Stomach smooth muscle (tissue), 2 donors: ENCODE measurements around the gene USP14.
"Not testable (repeated sequence)": the region's sequence is repeated elsewhere in the genome, so short reads cannot be mapped to it uniquely, and the experiment has no call there.

ENCODE experiments used
- H3K27ac ChIP-seq: one replicate; pipeline ENCODE4 v1.7.0; 2013; ENCODE audit warnings: mild to moderate bottlenecking, low read length, inconsistent platforms
- H3K27me3 ChIP-seq, 2 donors: one replicate each; pipeline ENCODE4 v1.7.0; 2013; ENCODE audit warnings: low read length in 2 of 2; ENCODE audit not compliant: insufficient read depth in 2 of 2, control insufficient read depth in 1 of 2
- H3K36me3 ChIP-seq, 2 donors: one replicate each; pipeline ENCODE4 v1.7.0; 2013; ENCODE audit warnings: low read length in 2 of 2; ENCODE audit not compliant: control insufficient read depth in 2 of 2, insufficient read depth in 2 of 2
- H3K4me1 ChIP-seq: one replicate; pipeline ENCODE4 v1.7.0; 2013; ENCODE audit warnings: low read length; ENCODE audit not compliant: control insufficient read depth, insufficient read depth
- H3K4me3 ChIP-seq, 2 donors: one replicate each; pipeline ENCODE4 v1.7.0; 2013; ENCODE audit warnings: low read length in 2 of 2
- H3K9ac ChIP-seq, 2 donors: one replicate each; pipeline ENCODE4 v1.7.0; 2013; ENCODE audit warnings: low read length in 2 of 2, mild to moderate bottlenecking in 1 of 2
- H3K9me3 ChIP-seq, 2 donors: one replicate each; pipeline ENCODE4 v1.7.0; 2013; ENCODE audit warnings: low read length in 2 of 2; ENCODE audit not compliant: control insufficient read depth in 2 of 2
- donor health status: healthy.
- donor health status: Pancreatic carcinoma.

The USP14 gene

DNA sequence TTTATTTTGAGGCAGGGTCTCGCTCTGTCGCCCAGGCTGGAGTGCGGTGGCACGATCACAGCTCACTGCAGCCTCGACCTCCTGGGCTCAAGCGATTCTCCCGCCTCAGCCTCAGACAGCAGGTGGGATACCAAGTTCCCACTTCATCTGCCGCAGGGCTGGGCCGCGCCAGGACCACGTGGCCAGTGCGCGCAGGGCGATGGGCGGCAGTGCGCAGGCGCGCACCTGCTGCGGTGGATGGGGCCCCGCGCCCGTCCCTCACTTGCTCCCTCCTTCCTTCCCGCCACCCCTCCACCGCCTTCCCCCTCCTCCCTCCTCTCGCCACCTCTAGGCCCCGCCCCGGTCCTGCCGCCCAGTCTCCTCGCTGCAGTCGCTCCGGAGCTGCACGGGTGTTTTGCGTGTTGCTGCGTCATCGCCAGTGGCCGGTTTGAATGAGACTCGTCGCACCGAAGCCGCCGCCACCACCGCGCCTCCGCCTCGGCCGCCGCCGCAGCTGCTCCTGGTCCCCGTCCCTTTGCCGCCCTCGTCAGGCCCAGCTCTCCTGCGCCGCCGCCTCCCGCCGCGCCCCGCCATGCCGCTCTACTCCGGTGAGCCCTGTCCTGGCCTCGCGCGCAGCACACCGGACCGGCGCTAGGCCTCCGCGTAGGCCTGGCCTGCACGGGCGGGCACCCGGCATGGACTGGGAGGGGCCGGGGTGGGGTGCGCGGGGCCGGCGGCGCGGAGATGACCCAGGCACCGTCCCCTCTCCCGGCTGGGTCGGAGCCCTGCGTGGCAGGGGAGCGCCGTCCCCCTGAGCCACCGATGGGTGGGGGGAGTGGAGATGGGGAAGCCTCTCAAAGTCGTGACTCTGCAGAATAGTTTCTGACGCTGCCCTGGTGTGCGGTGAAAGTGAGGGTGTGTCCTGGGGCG, at the start of gene USP14:
USP14 (plus strand) TSS at position 430 of the 909 bp plus-strand sequence; CDS start at position 572, 142 bp downstream.
- H3K36me3 ChIP-seq, result no peaks in the 10 kb centered on the region
- H3K27me3 ChIP-seq, result no peaks in the 10 kb centered on the region
- H3K9me3 ChIP-seq, result no peaks in the 10 kb centered on the region
- peak within 1 kb of the TSS; percentile 65 to 89 for H3K4me3 ChIP-seq
- H3K9ac ChIP-seq, result peak within 1 kb of the TSS; percentile 54 to 84
- H3K4me1 ChIP-seq, result peaks cover 5% of the 10 kb centered on the region
- peak within 1 kb of the TSS; percentile 72 for H3K27ac ChIP-seq

DNA sequence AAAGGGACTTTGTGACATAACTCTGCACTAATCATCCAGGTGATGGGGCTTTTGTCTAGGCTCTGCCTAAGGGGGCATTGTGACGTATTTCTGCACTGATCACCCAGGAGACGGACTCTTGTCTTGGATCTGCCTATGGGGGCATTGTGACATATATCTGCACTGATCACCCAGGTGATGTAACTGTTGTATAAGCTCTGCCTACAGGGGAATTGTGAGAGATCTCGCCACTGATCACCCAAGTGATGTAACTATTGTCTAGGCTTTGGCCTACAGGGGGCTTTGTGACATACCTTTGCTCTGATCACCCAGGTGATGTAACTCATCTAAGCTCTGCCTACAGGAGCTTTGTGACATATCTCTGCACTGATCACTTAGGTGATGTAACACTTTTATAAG, 49.7 kb upstream of the USP14 start:
- not testable (repeated sequence) for H3K9me3 ChIP-seq, H3K4me1 ChIP-seq

DNA sequence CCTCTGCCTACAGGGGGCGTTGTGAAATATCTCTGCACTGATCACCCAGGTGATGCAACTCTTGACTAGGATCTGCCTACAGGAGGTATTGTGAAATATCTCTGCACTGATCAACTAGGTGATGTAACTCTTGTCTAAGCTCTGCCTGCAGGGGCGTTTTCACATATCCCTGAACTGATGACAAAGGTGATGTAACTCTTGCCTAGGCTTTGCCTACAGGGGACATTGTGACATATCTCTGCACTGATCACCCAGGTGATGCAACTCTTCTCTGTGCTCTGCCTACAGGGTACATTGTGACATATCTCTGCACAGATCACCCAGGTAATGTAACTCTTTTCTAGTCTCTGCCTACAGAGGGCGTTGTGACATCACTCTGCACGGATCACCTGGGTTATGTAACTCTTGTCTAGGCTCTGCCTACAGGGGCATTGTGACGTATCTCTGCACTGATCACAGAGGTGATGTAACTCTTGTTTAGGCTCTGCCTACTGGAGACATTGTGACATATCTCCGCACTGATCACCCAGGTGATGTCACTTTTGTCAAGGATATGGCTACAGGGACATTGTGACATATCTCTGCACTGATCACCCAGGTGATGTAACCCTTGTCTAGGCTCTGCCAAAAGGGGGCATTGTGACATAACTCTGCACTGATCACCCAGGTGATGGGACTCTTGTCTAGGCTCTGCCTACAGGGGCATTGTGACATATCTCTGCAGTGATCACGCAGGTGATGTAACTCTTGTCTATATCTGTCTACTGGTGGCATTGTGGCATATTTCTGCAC, 49.0 kb upstream of the USP14 start:
- H3K36me3 ChIP-seq, H3K4me3 ChIP-seq, H3K9me3 ChIP-seq, H3K4me1 ChIP-seq, H3K9ac ChIP-seq, H3K27me3 ChIP-seq, H3K27ac ChIP-seq: not testable (repeated sequence)

More for the DNA sequence above, 49.7 kb upstream of the USP14 start:
- not testable (repeated sequence) for H3K27ac ChIP-seq, H3K9ac ChIP-seq, H3K36me3 ChIP-seq, H3K27me3 ChIP-seq, H3K4me3 ChIP-seq

DNA sequence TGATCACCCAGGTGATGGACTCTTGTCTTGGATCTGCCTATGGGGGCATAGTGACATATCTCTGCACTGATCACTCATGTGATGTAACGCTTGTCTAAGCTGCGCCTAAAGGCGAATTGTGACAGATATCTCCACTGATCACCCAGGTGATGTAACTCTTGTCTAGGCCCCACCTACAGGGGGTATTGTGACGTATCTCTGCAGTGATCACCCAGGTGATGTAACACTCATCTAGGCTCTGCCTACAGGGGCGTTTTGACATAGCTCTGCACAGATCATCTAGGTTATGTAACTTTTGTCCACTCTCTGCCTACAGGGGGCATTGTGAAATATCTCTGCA, 48.5 kb upstream of the USP14 start:
- H3K27me3 ChIP-seq, H3K9me3 ChIP-seq, H3K27ac ChIP-seq, H3K36me3 ChIP-seq, H3K4me1 ChIP-seq, H3K9ac ChIP-seq, H3K4me3 ChIP-seq: not testable (repeated sequence)

DNA sequence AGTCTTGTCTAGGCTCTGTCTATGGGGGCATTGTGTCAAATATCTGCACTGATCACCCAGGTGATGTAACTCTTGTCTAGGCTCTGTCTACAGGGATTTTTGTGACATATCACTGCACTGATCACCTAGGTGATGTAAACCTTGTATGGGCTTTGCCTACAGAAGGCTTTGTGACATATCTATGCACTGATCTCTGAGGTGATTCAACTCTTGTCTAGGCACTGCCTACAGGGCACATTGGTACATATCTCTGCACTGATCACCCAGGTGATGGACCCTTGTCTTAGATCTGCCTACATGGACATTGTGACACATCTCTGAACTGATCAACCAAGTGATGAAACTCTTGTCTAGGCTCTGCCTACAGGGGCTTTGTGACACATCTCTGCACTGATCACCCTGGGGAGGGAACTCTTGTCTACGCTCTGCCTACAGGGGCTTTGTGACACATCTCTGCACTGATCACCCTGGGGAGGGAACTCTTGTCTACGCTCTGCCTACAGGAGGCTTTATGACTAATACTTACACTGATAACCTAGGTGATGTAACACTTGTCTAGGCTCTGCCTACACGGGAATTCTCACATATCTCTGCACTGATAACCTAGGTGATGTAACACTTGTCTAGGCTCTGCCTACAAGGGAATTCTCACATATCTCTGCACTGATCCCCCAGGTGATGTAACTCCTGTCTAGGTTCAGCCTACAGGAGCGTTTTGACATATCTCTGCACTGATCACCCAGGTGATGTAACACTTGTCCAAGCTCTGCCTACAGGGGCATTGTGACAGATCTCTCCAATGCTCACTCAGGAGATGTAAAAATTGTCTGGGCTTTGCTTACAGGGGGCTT, 47.8 kb upstream of the USP14 start:
- not testable (repeated sequence) for H3K9me3 ChIP-seq, H3K9ac ChIP-seq, H3K4me1 ChIP-seq, H3K36me3 ChIP-seq, H3K27ac ChIP-seq, H3K27me3 ChIP-seq, H3K4me3 ChIP-seq

DNA sequence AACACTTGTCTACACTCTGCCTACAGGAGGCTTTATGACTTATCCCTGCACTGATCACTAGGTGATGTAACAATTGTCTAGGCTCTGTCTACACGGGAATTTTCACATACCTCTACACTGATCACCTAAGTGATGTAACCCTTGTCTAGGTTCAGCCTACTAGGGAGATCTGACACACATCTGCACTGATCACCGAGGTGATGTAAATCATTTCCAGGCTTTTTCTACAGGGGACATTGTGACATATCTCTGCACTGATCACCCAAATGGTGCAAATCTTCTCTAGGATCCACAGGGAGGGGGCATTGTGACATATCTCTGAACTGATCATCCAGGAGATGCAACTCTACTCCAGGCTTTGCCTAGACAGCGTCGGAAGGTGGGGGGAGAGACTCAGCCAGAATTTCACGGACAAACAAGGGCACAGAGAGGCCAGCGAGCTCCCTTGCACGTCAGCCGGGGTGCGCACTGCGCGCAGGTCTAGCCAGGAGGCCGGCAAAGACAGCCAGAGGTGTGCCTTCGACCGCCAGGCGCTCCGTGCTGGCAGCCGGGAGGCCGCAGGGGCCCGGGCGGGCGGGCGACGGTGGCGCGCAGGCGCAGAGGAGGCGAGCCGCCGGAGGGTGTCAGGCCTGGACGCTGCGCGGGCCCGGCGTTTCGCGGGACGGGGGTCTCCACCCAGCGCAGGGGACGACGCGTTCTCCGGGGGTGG, 46.9 kb upstream of the USP14 start:
- Histone ChIP-seq H3K4me1 (peaks cover 4% of the 10 kb centered on the region), H3K36me3 (no peaks in the 10 kb centered on the region), H3K4me3 (peak overlapping the region; percentile 52 to 71), H3K9ac (peak overlapping the region; percentile 59 to 76), H3K27me3 (peaks cover 0 to 3% of the 10 kb centered on the region in 2 donors), H3K27ac (peak overlapping the region; percentile 46), H3K9me3 (peaks cover 0 to 7% of the 10 kb centered on the region in 2 donors)

DNA sequence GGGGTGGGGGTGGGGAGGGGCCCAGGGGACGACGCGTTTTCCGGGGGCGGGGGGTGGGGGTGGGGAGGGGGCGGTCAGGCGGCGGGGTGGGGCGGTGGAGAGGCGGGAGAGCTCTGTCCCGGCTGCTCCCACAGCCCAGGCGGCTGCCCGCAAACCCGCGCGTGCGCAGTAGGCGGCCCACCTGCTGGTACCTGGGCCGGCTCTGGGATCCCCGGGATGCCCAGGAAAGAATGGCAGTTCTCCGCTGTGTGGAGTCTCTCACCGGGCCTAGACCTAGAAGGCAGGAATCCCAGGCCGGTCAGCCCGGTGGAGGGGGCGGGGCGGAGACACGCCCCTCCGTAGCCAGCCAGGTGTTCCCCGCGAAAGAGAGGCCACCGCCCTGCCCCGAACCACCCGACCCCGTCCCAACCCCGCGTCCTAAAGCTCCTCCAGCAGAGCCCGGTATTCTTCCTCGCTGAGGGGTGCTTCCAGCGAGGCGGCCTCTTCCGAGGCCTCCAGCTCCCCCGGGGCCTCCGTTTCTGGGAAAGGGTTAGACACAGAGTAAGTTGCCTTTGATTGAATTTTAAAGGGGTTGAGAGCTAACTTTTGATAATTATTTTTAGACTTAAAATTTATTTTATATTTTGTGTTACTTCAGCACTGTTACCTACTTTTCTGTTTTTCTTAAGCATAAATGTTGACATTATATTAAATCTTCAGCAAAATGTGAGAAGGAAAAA, 46.2 kb upstream of the USP14 start:
- H3K27ac ChIP-seq, H3K9ac ChIP-seq, H3K4me3 ChIP-seq, H3K4me1 ChIP-seq, H3K9me3 ChIP-seq, H3K27me3 ChIP-seq, H3K36me3 ChIP-seq: not testable (repeated sequence)

DNA sequence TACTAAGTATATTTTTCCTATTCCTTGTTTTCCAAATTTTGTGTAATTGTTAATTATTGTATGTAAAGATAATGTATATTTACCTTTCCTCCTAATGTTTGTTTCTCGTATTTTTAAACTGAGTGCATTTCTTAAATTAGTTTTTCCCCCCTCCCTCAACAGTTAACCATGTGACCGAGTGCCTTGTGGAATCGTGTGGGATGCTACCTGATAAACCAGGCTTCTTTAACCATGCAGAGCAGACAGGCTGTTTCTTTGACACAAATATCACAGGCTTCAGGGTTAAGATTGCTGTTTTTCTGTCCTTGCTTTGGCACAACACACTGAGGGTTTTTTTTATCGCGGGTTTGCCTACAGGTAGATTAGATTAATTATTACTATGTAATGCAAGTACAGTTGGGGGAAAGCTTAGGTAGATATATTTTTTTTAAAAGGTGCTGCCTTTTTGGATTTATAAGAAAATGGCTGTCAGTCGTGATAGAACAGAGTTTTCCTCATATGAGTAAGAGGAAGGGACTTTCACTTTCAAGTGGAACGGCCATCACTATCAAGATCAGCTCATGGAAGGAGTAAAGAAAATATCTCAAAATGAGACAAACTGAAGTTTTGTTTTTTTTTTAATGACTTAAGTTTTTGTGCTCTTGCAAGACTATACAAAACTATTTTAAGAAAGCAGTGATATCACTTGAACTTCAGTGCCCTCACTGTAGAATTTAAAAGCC, 37.7 kb upstream of the USP14 start:
- H3K4me1 ChIP-seq, H3K9me3 ChIP-seq, H3K27ac ChIP-seq, H3K4me3 ChIP-seq, H3K27me3 ChIP-seq, H3K9ac ChIP-seq, H3K36me3 ChIP-seq: not testable (repeated sequence)

DNA sequence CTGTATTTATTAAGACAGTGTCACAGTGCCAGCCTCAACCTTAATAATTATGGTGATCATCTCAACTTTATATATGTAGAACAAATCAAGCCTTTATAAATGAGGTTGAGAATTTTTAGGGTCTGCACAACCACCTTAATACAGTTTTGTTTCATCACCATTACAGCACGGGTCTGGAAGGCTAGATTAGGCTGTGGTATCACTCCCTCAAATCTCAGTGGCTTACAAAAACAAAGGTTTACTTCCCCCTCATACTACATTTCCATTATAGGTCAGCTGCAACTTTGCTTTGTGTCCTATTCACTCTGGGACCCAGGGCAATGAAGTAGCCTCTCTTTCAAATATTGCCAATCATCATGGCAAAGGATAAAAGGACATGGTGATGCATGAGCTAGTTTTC, 23.3 kb upstream of the USP14 start:
- no peaks in the 10 kb centered on the region for H3K27me3 ChIP-seq
- H3K4me3 ChIP-seq, result no peak overlapping the region
- H3K36me3 ChIP-seq, result no peaks in the 10 kb centered on the region
- H3K4me1 ChIP-seq, result no peaks in the 10 kb centered on the region
- H3K27ac ChIP-seq, result no peak overlapping the region
- no peaks in the 10 kb centered on the region for H3K9me3 ChIP-seq
- no peak overlapping the region for H3K9ac ChIP-seq
